Tibial artery (tissue), 4 donors: Measurements from ENCODE around the gene NEMF.
"Not testable (repeated sequence)": the region's sequence is repeated elsewhere in the genome, so short reads cannot be mapped to it uniquely, and the experiment has no call there.

Experiments
- DNase-seq, 2 donors: peaks; one replicate each; pipeline ENCODE4 v3.0.0-alpha.2; 2019
- H3K27ac ChIP-seq, 2 donors: fragments of 200-600 bp; sonication (generic) in 1 of 2; 1 replicate in 1 of 2; 2 replicates in 1 of 2; pipeline ENCODE4 v1.5.1; 2018 to 2019; ENCODE audit warnings: mild to moderate bottlenecking in 1 of 2
- H3K27me3 ChIP-seq, 2 donors: fragments of 200-600 bp; sonication (generic) in 1 of 2; one replicate each; pipeline versions ENCODE4 v1.5.1 to v1.6.0; 2016 to 2019
- H3K36me3 ChIP-seq, 3 donors: fragments of 200-600 bp; sonication (generic) in 2 of 3; one replicate each; pipeline ENCODE4 v1.5.1; 2016 to 2019; ENCODE audit warnings: mild to moderate bottlenecking in 2 of 3
- H3K4me1 ChIP-seq, 4 donors: fragments of 200-600 bp; sonication (generic) in 2 of 4; 1 replicate in 3 of 4; 2 replicates in 1 of 4; pipeline ENCODE4 v1.5.1; 2016 to 2019
- H3K4me3 ChIP-seq, 2 donors: fragments of 200-600 bp; sonication (generic) in 1 of 2; 1 replicate in 1 of 2; 2 replicates in 1 of 2; pipeline ENCODE4 v1.5.1; 2018 to 2019; ENCODE audit warnings: mild to moderate bottlenecking in 2 of 2
- H3K9me3 ChIP-seq, 3 donors: fragments of 200-600 bp; sonication (generic) in 1 of 3; one replicate each; pipeline ENCODE4 v1.5.1; 2016 to 2019
- CTCF ChIP-seq, 2 experiments: fragments of 200-600 bp in 1 of 2; fragments of 450-650 bp in 1 of 2; IDR thresholded peaks; one replicate each; pipeline ENCODE4 v1.5.1; 2017 to 2019; ENCODE audit warnings: antibody characterized with exemption in 2 of 2, mild to moderate bottlenecking in 1 of 2, moderate library complexity in 1 of 2
- intact Hi-C: fragments of 100-400 bp; cut with DNase I; formaldehyde crosslinking; loops from one replicate; pipeline ENCODE4 v1.15.0; 2023; ENCODE audit warnings: low total_unique reads

The NEMF gene

GRCh38 chr14:49767270-49767570, 85.4 kb downstream of the NEMF start:
- no peak for TF ChIP-seq CTCF (IDR thresholded peaks at IDR 0.05)
- Histone ChIP-seq H3K4me3 (peak overlapping the region; percentile 88 to 96), H3K9me3 (no peaks in the 10 kb centered on the region), H3K4me1 (peaks cover 0 to 29% (median 23%) of the 10 kb centered on the region in 4 donors), H3K27ac (peak overlapping the region; percentile 94 to 98), H3K27me3 (no peaks in the 10 kb centered on the region), H3K36me3 (peaks cover 0 to 19% (median 5%) of the 10 kb centered on the region in 3 donors)
- intact Hi-C loops: loop anchor here (5.0 kb wide), 1 partner anchor 75 kb away; the partner anchor contains the start of gene KLHDC1
- DNase-seq: no peak

- Histone ChIP-seq H3K36me3 (peaks cover 0 to 15% (median 1%) of the 10 kb centered on the region in 3 donors), H3K27ac (peak overlapping the region; percentile 94 to 98), H3K27me3 (no peaks in the 10 kb centered on the region), H3K4me1 (peaks cover 0 to 29% (median 23%) of the 10 kb centered on the region in 4 donors), H3K9me3 (no peaks in the 10 kb centered on the region), H3K4me3 (peak overlapping the region; percentile 88 to 96)
- intact Hi-C loops: loop anchor here (5.0 kb wide), 1 partner anchor 75 kb away; the partner anchor contains the start of gene KLHDC1
- TF ChIP-seq CTCF (IDR thresholded peaks at IDR 0.05): no peak
- no peak for DNase-seq
Observed at GRCh38 chr14:49766839-49767238, 85.7 kb downstream of the NEMF start.

- Histone ChIP-seq H3K4me1 (peaks cover 0 to 4% (median 2%) of the 10 kb centered on the region in 4 donors), H3K9me3 (no peaks in the 10 kb centered on the region), H3K4me3 (no peak overlapping the region), H3K27ac (no peak overlapping the region), H3K36me3 (peaks cover 0 to 11% (median 0%) of the 10 kb centered on the region in 3 donors), H3K27me3 (no peaks in the 10 kb centered on the region)
- DNase-seq: no peak
- intact Hi-C loops: no loop called here
- TF ChIP-seq CTCF (IDR thresholded peaks at IDR 0.05): no peak
Observed at GRCh38 chr14:49761839-49762551, 90.6 kb downstream of the NEMF start.

GRCh38 chr14:49755378-49755777, 97.2 kb downstream of the NEMF start:
- no peak for TF ChIP-seq CTCF (IDR thresholded peaks at IDR 0.05)
- no peak for DNase-seq
- no peaks in the 10 kb centered on the region for H3K27me3 ChIP-seq
- H3K4me1 ChIP-seq: no peaks in the 10 kb centered on the region
- no peaks in the 10 kb centered on the region for H3K9me3 ChIP-seq
- no peak overlapping the region for H3K27ac ChIP-seq
- intact Hi-C loops: no loop called here
- H3K4me3 ChIP-seq: no peak overlapping the region
- H3K36me3 ChIP-seq: peaks cover under 1 to 6% (median 4%) of the 10 kb centered on the region in 3 donors

- H3K4me1 ChIP-seq: no peaks in the 10 kb centered on the region
- no peak overlapping the region for H3K4me3 ChIP-seq
- no peak overlapping the region for H3K27ac ChIP-seq
- H3K9me3 ChIP-seq: no peaks in the 10 kb centered on the region
- TF ChIP-seq CTCF (IDR thresholded peaks at IDR 0.05): no peak
- H3K36me3 ChIP-seq: peaks cover 4 to 8% (median 6%) of the 10 kb centered on the region in 3 donors
- no peak for DNase-seq
- intact Hi-C loops: no loop called here
- no peaks in the 10 kb centered on the region for H3K27me3 ChIP-seq
Observed at GRCh38 chr14:49754570-49755097, 98.0 kb downstream of the NEMF start.

GRCh38 chr14:49746476-49746875, 106.1 kb downstream of the NEMF start:
- DNase-seq: not testable (repeated sequence)

More at GRCh38 chr14:49746476-49746875, 106.1 kb downstream of the NEMF start:
- H3K27ac ChIP-seq, H3K27me3 ChIP-seq, H3K9me3 ChIP-seq, H3K4me1 ChIP-seq, H3K4me3 ChIP-seq, intact Hi-C loops: not testable (repeated sequence)
- H3K36me3 ChIP-seq: peaks cover 39 to 82% (median 42%) of the 10 kb centered on the region in 3 donors
